ENCODE data around the gene TCOF1.

DNA sequence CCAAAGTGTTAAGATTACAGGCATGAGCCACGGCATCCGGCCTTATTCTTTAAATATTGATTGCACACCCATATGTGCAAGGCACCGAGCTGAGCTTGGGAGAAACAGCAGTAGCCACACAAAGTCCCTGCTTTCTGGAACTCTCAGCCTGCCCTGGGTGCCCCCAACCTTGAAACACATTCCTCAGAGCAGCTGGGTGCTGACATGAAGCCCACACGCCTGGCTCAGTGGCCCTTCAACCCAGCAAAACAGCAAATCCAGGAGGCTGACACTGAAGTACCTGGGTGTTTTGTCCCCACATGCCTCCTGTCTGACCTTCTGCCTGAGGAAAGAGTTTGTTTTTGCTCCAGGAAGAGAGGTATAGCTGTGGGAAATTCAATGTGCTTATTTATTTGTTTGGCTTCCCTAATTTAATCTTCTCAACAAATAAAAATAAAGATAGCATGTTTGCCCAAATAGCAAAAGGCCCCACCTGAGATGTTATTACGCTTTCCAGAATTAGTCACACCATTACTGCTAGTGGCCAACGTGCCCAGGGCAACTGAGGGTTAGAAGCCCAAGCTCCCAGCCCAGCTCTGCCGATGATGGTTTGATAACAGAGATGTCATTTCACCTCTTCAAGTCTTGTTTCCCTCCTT lies 13.4 kb upstream of the TCOF1 start:
- TF ChIP-seq, protein P1, sequence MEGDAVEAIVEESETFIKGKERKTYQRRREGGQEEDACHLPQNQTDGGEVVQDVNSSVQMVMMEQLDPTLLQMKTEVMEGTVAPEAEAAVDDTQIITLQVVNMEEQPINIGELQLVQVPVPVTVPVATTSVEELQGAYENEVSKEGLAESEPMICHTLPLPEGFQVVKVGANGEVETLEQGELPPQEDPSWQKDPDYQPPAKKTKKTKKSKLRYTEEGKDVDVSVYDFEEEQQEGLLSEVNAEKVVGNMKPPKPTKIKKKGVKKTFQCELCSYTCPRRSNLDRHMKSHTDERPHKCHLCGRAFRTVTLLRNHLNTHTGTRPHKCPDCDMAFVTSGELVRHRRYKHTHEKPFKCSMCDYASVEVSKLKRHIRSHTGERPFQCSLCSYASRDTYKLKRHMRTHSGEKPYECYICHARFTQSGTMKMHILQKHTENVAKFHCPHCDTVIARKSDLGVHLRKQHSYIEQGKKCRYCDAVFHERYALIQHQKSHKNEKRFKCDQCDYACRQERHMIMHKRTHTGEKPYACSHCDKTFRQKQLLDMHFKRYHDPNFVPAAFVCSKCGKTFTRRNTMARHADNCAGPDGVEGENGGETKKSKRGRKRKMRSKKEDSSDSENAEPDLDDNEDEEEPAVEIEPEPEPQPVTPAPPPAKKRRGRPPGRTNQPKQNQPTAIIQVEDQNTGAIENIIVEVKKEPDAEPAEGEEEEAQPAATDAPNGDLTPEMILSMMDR (optimal IDR thresholded peaks at IDR 0.05 in 1 of 3, IDR thresholded peaks at IDR 0.05 in 1 of 3, conservative IDR thresholded peaks at IDR 0.05 in 1 of 3; ENCODE audit: extremely low read depth in 1 of 3, insufficient read depth in 2 of 3, low read length in 3 of 3) = no peak
- TF ChIP-seq EZH2 (IDR thresholded peaks at IDR 0.05; ENCODE audit: low read length) = no peak

Data from keratinocyte (primary cell).